Fibroblast of lung (primary cell): ENCODE data around the gene SEZ6L. TPM values are rescaled to one million over a fixed set of nuclear protein-coding genes. Genes with fewer than 3 reads are reported as not detected.
"Not testable (repeated sequence)": the region's sequence is repeated elsewhere in the genome, so short reads cannot be mapped to it uniquely, and the experiment has no call there.

Experiments used
- DNase-seq, 2 donors: peaks; one replicate each; pipeline versions ENCODE4 v3.0.0 to v3.0.0-alpha.2; 2010; ENCODE audit warnings: low read depth in 2 of 2
- H2AFZ ChIP-seq: 2 replicates; pipeline ENCODE4 v1.5.1; 2012; ENCODE audit warnings: low read length, control low read depth, inconsistent platforms
- H3K27ac ChIP-seq: 2 replicates; pipeline ENCODE4 v1.5.1; 2011; ENCODE audit warnings: low read length, control low read depth; ENCODE audit not compliant: insufficient read depth
- H3K27me3 ChIP-seq: 2 replicates; pipeline ENCODE4 v1.5.1; 2011; ENCODE audit warnings: mild to moderate bottlenecking, low read length; ENCODE audit not compliant: control insufficient read depth, insufficient read depth
- H3K36me3 ChIP-seq: 2 replicates; pipeline ENCODE4 v1.5.1; 2011; ENCODE audit warnings: low read length; ENCODE audit not compliant: control insufficient read depth, insufficient read depth
- H3K4me1 ChIP-seq: 2 replicates; pipeline ENCODE4 v1.5.1; 2011; ENCODE audit warnings: low read length; ENCODE audit not compliant: control insufficient read depth, insufficient read depth; ENCODE audit errors: extremely low read depth
- H3K4me2 ChIP-seq: 2 replicates; pipeline ENCODE4 v1.5.1; 2011; ENCODE audit warnings: low read length, control low read depth; ENCODE audit not compliant: insufficient read depth; ENCODE audit errors: extremely low read depth
- H3K4me3 ChIP-seq, 4 experiments: fragments of 200-600 bp in 1 of 4; sonication (generic) in 1 of 4; replicated peaks in 1 of 4; 2 replicates each; pipeline ENCODE4 v1.5.1; 2011 to 2016; ENCODE audit warnings: low read length in 4 of 4, low read depth in 3 of 4, mild to moderate bottlenecking in 3 of 4, control low read depth in 2 of 4, inconsistent platforms in 1 of 4, mixed read lengths in 1 of 4; ENCODE audit not compliant: insufficient read depth in 1 of 4; ENCODE audit errors: control extremely low read depth in 1 of 4
- H3K79me2 ChIP-seq: 2 replicates; pipeline ENCODE4 v1.5.1; 2012; ENCODE audit warnings: mild to moderate bottlenecking, low read length, inconsistent platforms; ENCODE audit not compliant: control insufficient read depth, insufficient read depth
- H3K9ac ChIP-seq: 2 replicates; pipeline ENCODE4 v1.5.1; 2011; ENCODE audit warnings: mild to moderate bottlenecking, low read length, control low read depth; ENCODE audit not compliant: insufficient read depth
- H3K9me3 ChIP-seq: 2 replicates; pipeline ENCODE4 v1.5.1; 2012; ENCODE audit warnings: low read depth, low read length; ENCODE audit not compliant: control insufficient read depth, insufficient read depth
- H4K20me1 ChIP-seq: 2 replicates; pipeline ENCODE4 v1.5.1; 2011; ENCODE audit warnings: low read length; ENCODE audit not compliant: control insufficient read depth, insufficient read depth; ENCODE audit errors: extremely low read depth
- EZH2 ChIP-seq: IDR thresholded peaks from 2 replicates; pipeline ENCODE4 v1.5.1; 2012; ENCODE audit warnings: low read length, control low read depth, mild to moderate bottlenecking; ENCODE audit errors: missing control alignments
- polyA plus RNA-seq, 2 donors: library from polyadenylated mRNA; depleted of rRNA in 1 of 2; stranded (reverse) in 1 of 2; unstranded in 1 of 2; fragments of >200 nt; gene quantifications; 2 replicates each; pipeline ENCODE4 v1.2.1, GENCODE V29; 2011 to 2012; ENCODE audit warnings: missing spikeins in 1 of 2
- total RNA-seq: library from RNA; depleted of rRNA; stranded (reverse); fragments of >200 nt; gene quantifications from 2 replicates; pipeline ENCODE4 v1.2.1, GENCODE V29; 2014
- TF ChIP-seq, protein P1 (sequence below), 2 donors: IDR thresholded peaks in 1 of 2; conservative IDR thresholded peaks in 1 of 2; 1 replicate in 1 of 2; 2 replicates in 1 of 2; pipeline ENCODE4 v1.5.1; 2011 to 2012; ENCODE audit warnings: low read length in 2 of 2, control low read depth in 1 of 2, inconsistent platforms in 1 of 2, low read depth in 1 of 2, mild to moderate bottlenecking in 1 of 2

The SEZ6L gene
- total and polyA plus RNA-seq, 2 donors (not counting 1 experiment from before 2014, with no cell fraction given): not detected

DNA sequence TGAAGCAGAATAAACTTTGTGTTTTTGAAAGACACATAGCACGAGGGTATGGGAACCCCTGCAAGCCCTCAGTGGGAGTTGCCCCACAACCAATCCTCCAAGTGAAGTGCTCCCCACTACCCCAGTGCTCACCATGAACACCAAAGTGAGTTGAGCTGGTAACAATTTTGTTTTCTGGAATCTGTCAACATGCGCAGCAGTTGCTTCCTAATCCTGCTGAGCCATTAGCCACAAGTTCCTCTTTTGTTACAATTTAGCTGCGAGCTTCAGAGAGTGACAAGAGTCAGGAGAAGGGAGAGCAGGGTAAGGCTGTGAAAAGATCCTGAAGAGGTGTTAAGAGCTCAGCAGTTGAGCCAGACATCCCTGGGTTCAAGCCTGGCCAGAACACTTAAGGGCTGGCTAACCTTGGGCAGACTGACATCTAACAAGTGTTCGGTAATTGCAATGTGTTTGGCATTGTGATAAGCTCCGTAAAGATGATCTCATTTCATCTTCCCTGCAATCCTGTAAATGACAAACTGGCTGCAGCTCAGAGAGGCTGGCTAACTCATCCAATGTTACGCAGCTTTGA is 235.7 kb downstream of the SEZ6L start:
- no peaks in the 10 kb centered on the region for H4K20me1 ChIP-seq
- H3K4me1 ChIP-seq: no peaks in the 10 kb centered on the region
- no peak overlapping the region for H2AFZ ChIP-seq
- no peaks in the 10 kb centered on the region for H3K36me3 ChIP-seq
- no peak overlapping the region for H3K4me3 ChIP-seq
- no peak overlapping the region for H3K27ac ChIP-seq
- TF ChIP-seq, protein P1, sequence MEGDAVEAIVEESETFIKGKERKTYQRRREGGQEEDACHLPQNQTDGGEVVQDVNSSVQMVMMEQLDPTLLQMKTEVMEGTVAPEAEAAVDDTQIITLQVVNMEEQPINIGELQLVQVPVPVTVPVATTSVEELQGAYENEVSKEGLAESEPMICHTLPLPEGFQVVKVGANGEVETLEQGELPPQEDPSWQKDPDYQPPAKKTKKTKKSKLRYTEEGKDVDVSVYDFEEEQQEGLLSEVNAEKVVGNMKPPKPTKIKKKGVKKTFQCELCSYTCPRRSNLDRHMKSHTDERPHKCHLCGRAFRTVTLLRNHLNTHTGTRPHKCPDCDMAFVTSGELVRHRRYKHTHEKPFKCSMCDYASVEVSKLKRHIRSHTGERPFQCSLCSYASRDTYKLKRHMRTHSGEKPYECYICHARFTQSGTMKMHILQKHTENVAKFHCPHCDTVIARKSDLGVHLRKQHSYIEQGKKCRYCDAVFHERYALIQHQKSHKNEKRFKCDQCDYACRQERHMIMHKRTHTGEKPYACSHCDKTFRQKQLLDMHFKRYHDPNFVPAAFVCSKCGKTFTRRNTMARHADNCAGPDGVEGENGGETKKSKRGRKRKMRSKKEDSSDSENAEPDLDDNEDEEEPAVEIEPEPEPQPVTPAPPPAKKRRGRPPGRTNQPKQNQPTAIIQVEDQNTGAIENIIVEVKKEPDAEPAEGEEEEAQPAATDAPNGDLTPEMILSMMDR (conservative IDR thresholded peaks at IDR 0.05 in 1 of 2, IDR thresholded peaks at IDR 0.05 in 1 of 2; ENCODE audit: low read depth in 1 of 2, low read length in 2 of 2): no peak
- no peak for TF ChIP-seq EZH2
- peak in 1 of 2 donors; percentile 16 for DNase-seq
- no peak overlapping the region for H3K9ac ChIP-seq
- H3K27me3 ChIP-seq: peaks cover 4% of the 10 kb centered on the region
- H3K79me2 ChIP-seq: no peaks in the 10 kb centered on the region
- H3K4me2 ChIP-seq: no peak overlapping the region
- no peaks in the 10 kb centered on the region for H3K9me3 ChIP-seq

- Histone ChIP-seq H3K27ac (no peak overlapping the region), H4K20me1 (no peaks in the 10 kb centered on the region), H3K27me3 (peaks cover 6% of the 10 kb centered on the region), H2AFZ (no peak overlapping the region), H3K4me3 (no peak overlapping the region), H3K9ac (no peak overlapping the region), H3K4me2 (no peak overlapping the region), H3K79me2 (no peaks in the 10 kb centered on the region), H3K36me3 (no peaks in the 10 kb centered on the region), H3K4me1 (no peaks in the 10 kb centered on the region), H3K9me3 (no peaks in the 10 kb centered on the region)
- DNase-seq: peak; percentile 4 to 65
- TF ChIP-seq, protein P1 (conservative IDR thresholded peaks at IDR 0.05 in 1 of 2, IDR thresholded peaks at IDR 0.05 in 1 of 2; ENCODE audit: low read depth in 1 of 2, low read length in 2 of 2): no peak
Observed at GRCh38 chr22:26406118-26406517, 236.9 kb downstream of the SEZ6L start.

- H2AFZ ChIP-seq, H3K9me3 ChIP-seq, H3K4me2 ChIP-seq, H3K9ac ChIP-seq, H3K27ac ChIP-seq, H3K4me1 ChIP-seq, H3K27me3 ChIP-seq, H4K20me1 ChIP-seq, DNase-seq, H3K79me2 ChIP-seq, H3K4me3 ChIP-seq, H3K36me3 ChIP-seq: not testable (repeated sequence)
Observed at GRCh38 chr22:26408562-26409220, 239.4 kb downstream of the SEZ6L start.
